Mesenchymal stem cell (in vitro differentiated cells and primary cell): Measurements from ENCODE around the gene C5orf24.
"Not testable (repeated sequence)": the region's sequence is repeated elsewhere in the genome, so short reads cannot be mapped to it uniquely, and the experiment has no call there.

Source experiments
- DNase-seq: peaks from one replicate; pipeline ENCODE4 v3.0.0-alpha.2; 2013
- H2AFZ ChIP-seq: one replicate; pipeline ENCODE4 v1.6.1; 2013; ENCODE audit warnings: low read depth, mild to moderate bottlenecking, control low read depth, inconsistent platforms, low read length, moderate library complexity
- H2AK5ac ChIP-seq: 2 replicates; pipeline ENCODE4 v1.6.1; 2013; ENCODE audit warnings: low read length, moderate library complexity, mild to moderate bottlenecking, inconsistent platforms; ENCODE audit not compliant: severe bottlenecking
- H2BK120ac ChIP-seq: one replicate; pipeline ENCODE4 v1.6.1; 2013; ENCODE audit warnings: low read depth, mild to moderate bottlenecking, inconsistent platforms, low read length, moderate library complexity
- H2BK12ac ChIP-seq, 2 experiments: one replicate each; pipeline ENCODE4 v1.6.1; 2013; ENCODE audit warnings: inconsistent platforms in 2 of 2, low read length in 2 of 2, mild to moderate bottlenecking in 2 of 2, moderate library complexity in 2 of 2, control low read depth in 1 of 2
- H2BK15ac ChIP-seq: one replicate; pipeline ENCODE4 v1.6.1; 2013; ENCODE audit warnings: mild to moderate bottlenecking, low read depth, inconsistent platforms; ENCODE audit not compliant: poor library complexity, severe bottlenecking
- H2BK5ac ChIP-seq: 2 replicates; pipeline ENCODE4 v1.6.1; 2013; ENCODE audit warnings: low read depth, mild to moderate bottlenecking, low read length, control low read depth, inconsistent platforms; ENCODE audit not compliant: poor library complexity, severe bottlenecking
- H3K14ac ChIP-seq, 2 experiments: one replicate each; pipeline ENCODE4 v1.6.1; 2013; ENCODE audit warnings: inconsistent platforms in 2 of 2, low read length in 2 of 2, control low read depth in 1 of 2, mild to moderate bottlenecking in 1 of 2, moderate library complexity in 1 of 2
- H3K18ac ChIP-seq, 2 experiments: one replicate each; pipeline ENCODE4 v1.6.1; 2013; ENCODE audit warnings: inconsistent platforms in 2 of 2, low read length in 2 of 2, control low read depth in 1 of 2, low read depth in 1 of 2, mild to moderate bottlenecking in 1 of 2
- H3K23ac ChIP-seq, 2 experiments: one replicate each; pipeline ENCODE4 v1.6.1; 2013; ENCODE audit warnings: inconsistent platforms in 2 of 2, low read length in 2 of 2, mild to moderate bottlenecking in 2 of 2, moderate library complexity in 2 of 2, control low read depth in 1 of 2
- H3K27ac ChIP-seq: 2 replicates; pipeline ENCODE4 v1.5.1; 2013; ENCODE audit warnings: mild to moderate bottlenecking, moderate library complexity, low read length, control low read depth, inconsistent platforms; ENCODE audit not compliant: poor library complexity, severe bottlenecking
- H3K27me3 ChIP-seq, 2 experiments: 2 replicates each; pipeline versions ENCODE4 v1.6.1 to v1.7.0; 2013; ENCODE audit warnings: low read length in 2 of 2, mild to moderate bottlenecking in 2 of 2, moderate library complexity in 2 of 2, control low read depth in 1 of 2, inconsistent platforms in 1 of 2; ENCODE audit not compliant: control insufficient read depth in 1 of 2, insufficient read depth in 1 of 2
- H3K36me3 ChIP-seq, 2 experiments: 2 replicates each; pipeline versions ENCODE4 v1.6.1 to v1.7.0; 2013; ENCODE audit warnings: low read length in 2 of 2, control low read depth in 1 of 2, inconsistent platforms in 1 of 2, low read depth in 1 of 2, mild to moderate bottlenecking in 1 of 2; ENCODE audit not compliant: insufficient read depth in 2 of 2, control insufficient read depth in 1 of 2
- H3K4ac ChIP-seq, 2 experiments: one replicate each; pipeline ENCODE4 v1.6.1; 2013; ENCODE audit warnings: inconsistent platforms in 2 of 2, low read length in 2 of 2, mild to moderate bottlenecking in 2 of 2, moderate library complexity in 2 of 2, control low read depth in 1 of 2, low read depth in 1 of 2
- H3K4me1 ChIP-seq: 2 replicates; pipeline ENCODE4 v1.6.1; 2013; ENCODE audit warnings: low read depth, low read length, control low read depth; ENCODE audit not compliant: control insufficient read depth, insufficient read depth
- H3K4me2 ChIP-seq: 2 replicates; pipeline ENCODE4 v1.6.1; 2013; ENCODE audit warnings: low read length, mild to moderate bottlenecking, inconsistent platforms; ENCODE audit not compliant: poor library complexity, severe bottlenecking
- H3K4me3 ChIP-seq, 2 experiments: 2 replicates each; pipeline versions ENCODE4 v1.5.1 to v1.7.0; 2013; ENCODE audit warnings: low read length in 2 of 2, mild to moderate bottlenecking in 2 of 2, control low read depth in 1 of 2, low read depth in 1 of 2; ENCODE audit not compliant: insufficient read depth in 1 of 2
- H3K79me1 ChIP-seq: replicated peaks from 2 replicates; pipeline ENCODE4 v1.6.1; 2013; ENCODE audit warnings: mild to moderate bottlenecking, control low read depth, low read length, inconsistent platforms; ENCODE audit not compliant: poor library complexity, severe bottlenecking
- H3K9ac ChIP-seq: 2 replicates; pipeline ENCODE4 v1.7.0; 2013; ENCODE audit warnings: mild to moderate bottlenecking, low read length, moderate library complexity
- H3K9me3 ChIP-seq: 2 replicates; pipeline ENCODE4 v1.7.0; 2013; ENCODE audit warnings: mild to moderate bottlenecking, low read length; ENCODE audit not compliant: control insufficient read depth
- H4K8ac ChIP-seq: one replicate; pipeline ENCODE4 v1.6.1; 2013; ENCODE audit warnings: inconsistent platforms, mild to moderate bottlenecking, low read length, moderate library complexity
- H4K91ac ChIP-seq: one replicate; pipeline ENCODE4 v1.6.1; 2013; ENCODE audit warnings: mild to moderate bottlenecking, low read length, inconsistent platforms
- WGBS: methylation state at CpG from one replicate; pipeline ENCODE4 v1.1.7; 2013; ENCODE audit warnings: mixed read lengths; 5-methylcytosine and 5-hydroxymethylcytosine counted together

The C5orf24 gene

DNA sequence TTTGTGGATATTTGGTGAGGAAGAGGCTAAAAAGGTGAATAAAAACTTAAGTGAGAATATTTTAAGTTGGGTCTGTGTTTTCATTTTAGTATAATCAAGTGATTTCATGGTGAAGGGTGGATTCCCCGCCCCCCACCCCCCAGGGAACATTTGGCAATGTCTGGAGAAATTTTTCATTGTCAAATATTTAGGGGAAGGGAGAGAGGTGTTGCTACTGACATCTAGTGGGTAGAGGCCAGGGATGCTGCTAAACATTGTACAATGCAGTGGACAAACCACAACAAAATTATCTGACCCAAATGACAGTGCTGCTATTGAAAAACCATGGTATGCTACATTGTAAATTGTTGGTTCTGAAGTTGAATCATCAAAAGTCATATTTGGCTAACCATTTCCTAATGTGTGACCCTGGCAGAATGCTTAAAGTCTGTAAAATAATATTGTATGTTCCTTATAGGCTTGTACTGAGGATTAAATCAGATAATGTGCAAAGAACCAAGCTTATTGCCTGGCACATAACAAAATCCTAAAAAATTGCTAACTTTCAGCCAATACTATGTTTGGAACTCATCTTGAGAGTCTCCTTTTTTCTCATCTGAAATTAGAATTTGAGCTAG, 5.6 kb downstream of the C5orf24 start:
- peaks cover 25 to 40% of the 10 kb centered on the region in 2 experiments for H3K36me3 ChIP-seq
- H3K27me3 ChIP-seq, result no peaks in the 10 kb centered on the region
- peak; percentile 44 for DNase-seq
- H4K91ac ChIP-seq, result no peak overlapping the region
- 100% methylated on average over 1 of the region's 1 CpG for WGBS
- no peak overlapping the region for H2BK120ac ChIP-seq
- H2AK5ac ChIP-seq, result no peak overlapping the region
- no peak overlapping the region for H2BK12ac ChIP-seq
- no peak overlapping the region for H4K8ac ChIP-seq
- no peak overlapping the region for H3K4me3 ChIP-seq
- H3K4ac ChIP-seq, result no peak overlapping the region
- no peak overlapping the region for H3K23ac ChIP-seq
- H3K79me1 ChIP-seq, result peaks cover 2% of the 10 kb centered on the region
- H2AFZ ChIP-seq, result no peak overlapping the region
- H3K27ac ChIP-seq, result peak overlapping the region; percentile 73
- no peak overlapping the region for H2BK15ac ChIP-seq
- no peak overlapping the region for H3K14ac ChIP-seq
- H3K18ac ChIP-seq, result no peak overlapping the region
- H3K9me3 ChIP-seq, result no peaks in the 10 kb centered on the region
- no peak overlapping the region for H2BK5ac ChIP-seq
- H3K4me1 ChIP-seq, result peaks cover 10% of the 10 kb centered on the region
- no peak overlapping the region for H3K4me2 ChIP-seq
- peak overlapping the region; percentile 64 for H3K9ac ChIP-seq

- not testable (repeated sequence) for H3K4me2 ChIP-seq, H3K27ac ChIP-seq, H4K8ac ChIP-seq, H3K18ac ChIP-seq, H3K9me3 ChIP-seq, H3K4ac ChIP-seq, H3K23ac ChIP-seq, H2BK120ac ChIP-seq, H2BK5ac ChIP-seq, H3K4me3 ChIP-seq, H3K4me1 ChIP-seq, H4K91ac ChIP-seq, H3K14ac ChIP-seq, H2BK12ac ChIP-seq, H2AK5ac ChIP-seq, H3K79me1 ChIP-seq, H3K27me3 ChIP-seq, DNase-seq, H2AFZ ChIP-seq, H2BK15ac ChIP-seq
- Histone ChIP-seq H3K9ac (peak overlapping the region; percentile 8), H3K36me3 (peaks cover 26 to 78% of the 10 kb centered on the region in 2 experiments)
- 100% methylated on average over 2 of the region's 7 CpGs for WGBS
These were observed 10.7 kb downstream of the C5orf24 start for GRCh38 chr5:134856465-134856864.

DNA sequence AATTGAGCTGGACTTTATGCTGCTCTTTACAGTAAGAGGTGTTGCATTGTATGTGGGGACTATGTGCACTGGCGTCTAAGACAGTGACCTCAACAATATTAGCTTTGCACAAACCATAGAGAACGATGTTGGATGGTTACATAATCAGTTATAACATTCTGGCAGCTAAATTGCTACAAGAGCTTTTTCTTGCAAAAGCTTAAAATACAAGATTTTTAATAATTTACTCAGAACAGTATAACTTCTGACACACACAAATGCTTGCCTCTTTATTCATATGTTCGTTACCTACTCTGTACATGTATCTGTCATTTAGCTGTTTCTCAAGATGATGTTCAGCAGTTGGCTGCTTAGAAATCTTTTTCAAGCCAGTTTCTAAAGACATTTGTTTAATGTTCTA, 11.6 kb downstream of the C5orf24 start:
- H3K27ac ChIP-seq, result no peak overlapping the region
- H3K79me1 ChIP-seq, result peaks cover 6% of the 10 kb centered on the region
- H3K4me1 ChIP-seq, result no peaks in the 10 kb centered on the region
- no peak overlapping the region for H2BK15ac ChIP-seq
- no peak overlapping the region for H3K18ac ChIP-seq
- H4K8ac ChIP-seq, result no peak overlapping the region
- H3K4me2 ChIP-seq, result no peak overlapping the region
- H3K23ac ChIP-seq, result peak overlapping the region in 1 of 2 experiments; percentile 90
- no CpG with 5 or more reads among the region's 3 CpGs for WGBS
- H3K36me3 ChIP-seq, result peaks cover 33 to 82% of the 10 kb centered on the region in 2 experiments
- H3K14ac ChIP-seq, result no peak overlapping the region
- H2BK5ac ChIP-seq, result no peak overlapping the region
- H2AK5ac ChIP-seq, result no peak overlapping the region
- H2BK12ac ChIP-seq, result no peak overlapping the region
- no peak for DNase-seq
- H2AFZ ChIP-seq, result no peak overlapping the region
- H2BK120ac ChIP-seq, result no peak overlapping the region
- no peak overlapping the region for H3K9ac ChIP-seq
- no peak overlapping the region for H3K4ac ChIP-seq
- H3K27me3 ChIP-seq, result no peaks in the 10 kb centered on the region
- H3K4me3 ChIP-seq, result no peak overlapping the region
- H3K9me3 ChIP-seq, result no peaks in the 10 kb centered on the region
- H4K91ac ChIP-seq, result no peak overlapping the region

DNA sequence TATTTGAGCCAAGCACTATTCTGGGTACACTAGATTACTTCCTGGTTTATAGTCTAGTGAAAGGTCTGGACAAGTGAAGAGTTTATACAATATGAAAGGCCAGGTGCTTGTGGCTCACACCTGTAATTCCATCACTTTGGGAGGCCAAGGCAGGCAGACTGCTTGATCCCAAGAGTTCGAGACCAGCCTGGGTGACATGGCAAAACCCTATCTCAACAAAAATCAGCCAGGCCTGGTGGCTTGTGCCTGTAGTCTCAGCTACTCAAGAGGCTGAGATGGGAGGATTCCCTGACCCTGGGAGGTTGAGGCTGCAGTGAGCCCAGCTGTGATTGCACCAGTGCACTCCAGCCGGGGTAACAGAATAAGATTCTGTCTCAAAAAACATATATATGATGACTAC, 18.9 kb downstream of the C5orf24 start:
- Histone ChIP-seq H2BK120ac (no peak overlapping the region), H3K9ac (no peak overlapping the region), H2AFZ (no peak overlapping the region), H2BK5ac (no peak overlapping the region), H3K27ac (no peak overlapping the region), H4K8ac (no peak overlapping the region), H3K14ac (no peak overlapping the region), H3K18ac (no peak overlapping the region), H3K4me2 (no peak overlapping the region), H2BK12ac (no peak overlapping the region), H2AK5ac (no peak overlapping the region), H3K4me3 (no peak overlapping the region), H4K91ac (no peak overlapping the region), H3K23ac (no peak overlapping the region), H3K27me3 (no peaks in the 10 kb centered on the region), H3K4ac (no peak overlapping the region), H3K9me3 (no peaks in the 10 kb centered on the region), H3K79me1 (peaks cover 3% of the 10 kb centered on the region), H3K36me3 (peaks cover 32 to 39% of the 10 kb centered on the region in 2 experiments), H3K4me1 (no peaks in the 10 kb centered on the region), H2BK15ac (no peak overlapping the region)
- WGBS, result 100% methylated on average over 1 of the region's 2 CpGs
- DNase-seq, result no peak
